NCI-H69 (cell line): ENCODE results near the gene ACD.
A peak's percentile ranks its signal among the peaks of the same experiment; 100 is the strongest.
"Not testable (repeated sequence)": the region's sequence is repeated elsewhere in the genome, so short reads cannot be mapped to it uniquely, and the experiment has no call there.

Source experiments
- DNase-seq: peaks from one replicate; lab custom pipeline; 2025; lab: John Stamatoyannopoulos, UW

Gene ACD

DNA sequence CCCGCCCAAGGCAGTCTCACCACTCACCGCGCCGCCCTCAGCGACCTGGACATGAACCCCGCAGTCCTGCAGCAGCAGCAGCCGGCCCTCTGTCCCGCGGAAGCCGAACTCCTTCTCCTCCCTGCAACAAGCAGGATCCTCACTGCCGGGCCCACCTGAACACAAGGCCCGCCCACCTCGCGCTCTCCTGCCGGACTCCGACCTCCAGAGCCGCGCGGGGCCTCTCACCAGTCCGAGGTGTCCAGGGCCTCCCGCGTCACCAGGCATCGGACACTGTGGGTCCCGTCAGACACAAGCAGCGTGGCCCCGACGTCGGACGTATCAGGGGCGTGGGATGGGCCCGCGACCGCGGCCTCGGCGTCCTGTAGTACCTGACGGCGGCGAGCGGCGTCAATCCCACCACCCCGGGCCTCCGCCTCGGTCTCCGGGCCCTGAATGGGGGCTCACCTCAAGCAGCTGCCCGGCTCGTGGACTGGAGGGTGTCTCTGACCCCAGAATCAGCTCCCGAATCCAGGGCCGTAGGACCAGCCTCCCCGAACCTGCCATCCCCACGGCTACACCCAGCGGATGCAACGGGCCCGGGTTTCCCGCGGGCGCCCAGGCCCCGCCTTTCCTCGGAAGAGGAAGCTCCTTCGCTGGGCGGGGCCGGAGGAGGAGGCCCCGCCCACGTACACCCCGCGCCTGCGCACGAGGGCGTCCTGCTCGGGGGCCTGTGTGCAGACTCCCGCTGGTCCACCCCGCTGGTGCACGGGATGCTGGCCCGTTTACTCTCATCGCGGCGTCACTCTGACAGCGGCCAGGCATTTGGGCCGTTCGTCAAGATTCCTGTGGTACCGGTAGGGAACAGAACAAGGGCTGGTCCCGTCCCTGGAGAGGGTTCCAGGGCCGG, at the start of gene ACD:
Gene ACD, minus strand, starts transcription at position 586 of the 889 bp plus-strand sequence. Its CDS starts 40 bp downstream, at position 546.
- DNase-seq = peak; percentile 90

DNA sequence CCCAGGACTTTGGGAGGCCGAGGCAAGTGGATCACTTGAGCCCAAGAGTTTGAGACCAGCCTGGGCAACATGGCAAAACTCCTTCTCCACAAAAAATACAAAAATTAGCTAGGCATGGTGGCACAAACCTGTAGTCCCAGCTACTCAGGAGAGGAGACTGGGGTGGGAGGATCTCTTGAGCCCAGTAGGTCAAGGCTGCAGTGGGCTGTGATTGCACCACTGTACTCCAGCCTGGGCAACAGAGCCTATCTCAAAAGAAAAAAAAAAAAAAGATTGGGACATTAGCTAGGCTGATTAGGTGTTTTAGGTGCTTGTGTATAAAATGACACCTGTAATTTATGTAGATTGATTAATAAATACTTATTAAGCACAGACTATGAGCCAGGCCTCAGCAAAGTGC, 49.0 kb upstream of the ACD start:
- DNase-seq = no peak

DNA sequence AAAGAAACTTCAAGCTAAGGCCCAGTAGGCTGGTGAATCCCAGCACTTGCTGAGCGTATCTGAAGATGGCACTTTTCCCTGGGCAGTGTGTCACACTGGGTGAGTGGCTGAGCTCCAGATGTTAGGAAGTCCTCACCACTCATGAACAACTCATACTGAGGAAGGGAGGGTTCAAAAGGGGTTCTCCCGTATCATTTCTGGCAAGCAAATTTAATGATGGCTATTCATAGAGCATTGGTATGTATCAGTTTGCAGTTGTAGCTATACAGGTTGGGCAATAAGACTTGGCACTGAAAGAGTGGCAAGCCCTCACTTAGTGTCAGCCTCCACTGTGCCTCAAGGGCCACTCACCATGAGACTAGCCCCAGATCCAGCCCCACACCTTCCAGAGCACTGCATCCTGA, 48.3 kb upstream of the ACD start:
- DNase-seq = no peak

DNA sequence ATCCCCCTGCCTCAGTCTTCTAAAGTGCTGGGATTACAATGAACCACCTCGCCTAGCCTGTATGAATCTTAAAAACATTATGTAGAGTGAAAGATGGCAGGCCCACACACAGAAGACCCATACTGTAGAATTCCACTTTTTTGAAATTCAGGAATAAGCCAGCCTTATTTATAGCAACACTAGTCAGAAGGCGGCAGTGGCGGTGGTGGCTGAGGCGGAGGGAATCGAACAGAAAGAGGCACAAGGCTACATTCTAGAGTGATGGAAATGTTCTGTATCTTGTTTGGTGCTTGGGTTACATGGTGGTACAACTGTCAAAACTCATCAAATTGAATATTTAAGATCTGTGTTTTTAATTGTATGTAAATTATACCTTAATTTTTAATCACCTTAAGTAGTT, 47.7 kb upstream of the ACD start:
- DNase-seq = no peak

DNA sequence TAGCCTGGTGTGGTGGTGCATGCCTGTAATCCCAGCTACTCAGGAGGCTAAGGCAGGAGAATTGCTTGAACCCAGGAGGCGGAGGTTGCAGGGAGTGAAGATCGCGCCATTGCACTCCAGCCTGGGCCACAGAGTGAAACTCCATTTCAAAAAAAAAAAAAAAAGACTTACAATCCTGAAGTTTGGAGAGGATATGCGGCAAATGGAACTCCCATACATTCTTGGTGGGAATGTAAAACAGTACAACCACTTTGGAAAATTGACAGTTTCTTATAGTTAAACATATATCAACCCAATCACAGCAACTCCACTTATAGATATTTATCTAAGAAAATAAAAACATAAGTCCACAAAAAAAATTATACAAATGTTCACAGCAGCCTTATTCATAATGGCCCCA, 47.1 kb upstream of the ACD start:
- DNase-seq = no peak

DNA sequence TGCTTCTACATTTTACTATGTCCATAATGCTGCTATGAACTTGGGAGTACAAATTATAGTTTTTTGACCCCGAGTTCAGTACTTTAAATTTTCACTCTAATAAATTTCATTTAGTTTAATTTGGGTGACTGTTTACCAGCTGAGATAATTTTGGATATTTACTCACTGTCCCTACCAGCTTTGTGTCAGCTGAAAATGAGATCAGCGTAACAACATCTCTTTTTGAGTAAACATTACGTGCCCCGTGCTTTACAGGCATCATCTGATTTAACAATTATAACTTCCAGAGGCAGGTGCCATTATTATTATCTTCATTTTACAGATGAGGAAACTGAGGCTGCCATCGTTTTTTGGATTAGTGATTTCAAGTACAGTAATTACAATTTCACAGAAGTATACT, 44.0 kb upstream of the ACD start:
- no peak for DNase-seq

DNA sequence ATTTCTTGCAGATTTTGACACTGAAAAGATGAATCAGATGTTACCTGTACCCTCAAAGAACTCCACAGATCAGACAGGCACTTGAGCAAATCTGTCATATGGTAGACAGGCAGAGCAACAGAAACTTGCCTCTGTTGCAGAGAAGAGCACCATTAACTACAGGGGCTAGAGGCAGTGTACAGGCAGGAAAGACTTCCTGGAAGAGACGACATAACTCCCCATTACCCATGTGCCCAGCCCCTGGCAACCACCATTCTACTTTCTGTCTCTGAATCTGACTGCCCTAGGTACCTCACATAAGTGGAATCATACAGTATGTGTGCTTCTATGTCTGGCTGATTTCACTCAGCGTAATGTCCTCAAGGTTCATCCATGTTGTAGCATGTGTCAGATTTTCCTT, 43.6 kb upstream of the ACD start:
- no peak for DNase-seq

DNA sequence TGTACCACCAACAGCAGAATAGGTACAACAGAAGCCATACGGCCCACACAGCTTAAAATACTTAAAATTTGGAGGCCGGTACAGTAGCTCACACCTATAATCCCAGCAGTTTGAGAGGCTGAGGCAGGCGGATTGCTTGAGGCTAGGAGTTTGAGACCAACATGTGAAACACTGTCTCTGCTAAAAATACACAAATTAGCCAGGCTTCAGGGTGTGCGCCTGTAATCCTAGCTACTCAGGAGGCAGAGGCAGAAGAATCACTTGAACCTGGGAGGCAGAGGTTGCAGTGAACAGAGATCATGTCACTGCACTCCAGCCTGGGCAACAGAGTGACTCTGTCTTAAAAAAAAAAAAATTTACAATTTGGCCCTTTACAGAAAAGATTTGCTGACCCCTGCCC, 42.1 kb upstream of the ACD start:
- DNase-seq = peak; percentile 9

DNA sequence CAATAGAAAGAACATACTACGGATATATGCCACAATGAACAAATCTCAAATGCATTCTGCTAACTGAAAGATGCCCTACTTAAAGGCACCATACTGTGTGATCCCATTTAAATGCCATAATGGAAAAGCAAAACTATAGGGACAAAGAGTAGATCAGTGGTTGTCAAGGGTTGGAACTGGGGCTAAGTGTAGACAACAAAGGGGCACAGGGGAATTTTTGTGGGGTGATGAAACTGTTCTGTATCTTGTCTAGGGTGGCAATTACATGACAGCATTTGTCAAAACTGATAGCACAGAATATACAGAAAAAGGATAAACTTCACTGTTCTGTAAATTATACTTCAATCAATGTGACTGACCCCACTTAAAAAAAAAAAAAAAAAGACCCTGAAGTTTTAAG, 41.4 kb upstream of the ACD start:
- DNase-seq = no peak

DNA sequence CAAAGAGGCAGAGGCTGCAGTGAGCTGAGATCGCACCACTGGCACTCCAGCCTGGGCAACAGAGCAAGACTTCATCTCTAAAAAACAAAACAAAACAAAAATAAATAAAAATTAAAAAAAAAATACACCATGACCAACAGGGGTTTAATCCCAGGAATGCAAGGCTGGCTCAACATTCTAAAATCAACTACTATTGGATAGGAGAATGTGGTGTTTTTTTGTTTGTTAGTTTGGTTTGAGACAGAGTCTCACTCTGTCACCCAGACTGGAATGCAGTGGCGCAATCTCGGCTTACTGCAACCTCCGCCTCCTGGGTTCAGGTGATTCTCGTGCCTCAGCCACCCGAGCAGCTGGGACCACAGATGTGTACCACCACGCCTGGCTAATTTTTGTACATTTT, 39.2 kb upstream of the ACD start:
- no peak for DNase-seq

DNA sequence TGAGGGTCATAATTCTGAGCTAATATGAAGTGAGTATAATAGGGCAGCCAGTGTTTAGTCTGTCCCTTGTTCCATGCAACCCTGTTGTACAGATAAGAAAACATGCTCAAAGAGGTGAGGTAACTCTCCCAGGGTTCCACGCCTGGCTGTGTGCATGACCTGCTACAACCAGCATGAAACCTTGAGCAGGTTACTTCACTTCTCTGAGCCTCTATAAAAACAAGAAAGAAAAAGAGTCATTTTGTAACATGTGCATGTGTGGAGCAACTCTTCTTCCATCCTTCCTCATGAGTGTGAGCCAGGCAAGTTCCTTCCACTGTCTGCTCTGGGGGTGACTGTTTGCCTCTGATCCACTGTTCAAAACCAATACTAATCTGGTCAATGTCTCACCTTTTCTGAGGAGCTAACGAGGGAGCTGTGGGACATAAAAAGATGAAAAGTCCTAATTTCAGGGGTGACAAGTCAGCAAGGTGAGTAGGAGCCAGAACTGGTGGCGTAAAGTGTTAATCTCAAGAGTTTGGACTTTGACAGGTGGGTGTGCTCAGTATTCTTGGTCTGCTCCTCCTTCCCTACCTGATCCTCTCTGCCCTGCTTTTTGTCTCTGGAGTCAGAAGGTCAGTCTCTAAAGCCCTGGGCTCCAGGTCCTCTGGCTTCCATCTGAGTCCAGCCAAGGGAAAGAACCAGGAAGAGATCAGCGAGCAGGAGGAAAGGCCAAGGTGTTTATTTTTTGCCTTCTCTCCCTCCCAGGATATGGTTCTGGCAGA, 37.5 kb upstream of the ACD start:
- no peak for DNase-seq

DNA sequence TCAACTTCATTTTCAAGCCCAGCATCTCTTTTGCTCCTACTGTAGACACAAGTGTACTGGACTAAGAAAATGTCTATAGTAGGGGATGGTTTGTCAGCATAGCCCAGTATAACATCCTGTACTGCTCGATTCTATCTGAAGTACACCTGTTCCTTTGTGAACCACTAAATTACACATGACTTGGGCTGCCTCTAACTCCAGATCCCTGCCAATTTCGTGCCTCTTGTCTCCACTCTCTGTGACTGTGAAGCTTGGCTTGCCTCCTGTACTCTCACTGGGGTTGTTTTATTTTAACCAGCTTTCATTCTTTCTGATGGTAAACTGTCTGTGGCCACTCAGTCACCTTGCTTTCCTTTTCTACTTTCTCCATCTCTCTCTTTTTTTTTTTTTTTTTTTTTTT, 34.6 kb upstream of the ACD start:
- DNase-seq = no peak

DNA sequence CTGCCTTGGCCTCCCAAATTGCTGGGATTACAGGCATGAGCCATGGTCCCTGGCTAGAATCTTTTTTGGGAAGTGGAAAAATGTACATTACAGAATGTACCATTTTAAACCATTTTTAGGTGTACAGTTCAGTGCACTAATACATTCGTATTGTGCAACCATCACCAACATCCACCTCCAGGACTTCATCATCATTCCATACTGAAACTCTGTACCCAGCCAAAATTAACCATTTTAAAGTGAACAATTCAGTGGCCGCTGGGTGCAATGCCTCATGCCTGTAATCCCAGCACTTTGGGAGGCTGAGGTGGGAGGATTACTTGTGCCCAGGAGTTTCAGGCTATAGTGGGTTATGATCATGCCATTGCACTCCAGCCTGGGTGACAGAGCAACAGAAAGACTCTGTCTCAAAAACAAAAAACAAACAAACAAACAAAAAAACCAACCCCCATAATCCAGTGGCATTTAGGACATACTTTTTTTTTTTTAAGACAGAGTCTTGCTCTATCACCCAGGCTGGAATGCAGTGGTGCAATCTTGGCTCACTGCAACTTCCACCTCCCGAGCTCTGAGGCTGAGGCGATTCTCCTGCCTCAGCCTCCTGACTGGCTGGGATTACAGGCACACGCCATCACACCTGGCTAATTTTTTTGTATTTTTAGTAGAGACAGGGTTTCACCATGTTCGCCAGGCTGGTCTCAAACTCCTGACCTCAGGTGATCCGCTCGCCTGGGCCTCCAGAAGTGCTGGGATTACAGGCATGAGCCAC, 33.6 kb upstream of the ACD start:
- not testable (repeated sequence) for DNase-seq

DNA sequence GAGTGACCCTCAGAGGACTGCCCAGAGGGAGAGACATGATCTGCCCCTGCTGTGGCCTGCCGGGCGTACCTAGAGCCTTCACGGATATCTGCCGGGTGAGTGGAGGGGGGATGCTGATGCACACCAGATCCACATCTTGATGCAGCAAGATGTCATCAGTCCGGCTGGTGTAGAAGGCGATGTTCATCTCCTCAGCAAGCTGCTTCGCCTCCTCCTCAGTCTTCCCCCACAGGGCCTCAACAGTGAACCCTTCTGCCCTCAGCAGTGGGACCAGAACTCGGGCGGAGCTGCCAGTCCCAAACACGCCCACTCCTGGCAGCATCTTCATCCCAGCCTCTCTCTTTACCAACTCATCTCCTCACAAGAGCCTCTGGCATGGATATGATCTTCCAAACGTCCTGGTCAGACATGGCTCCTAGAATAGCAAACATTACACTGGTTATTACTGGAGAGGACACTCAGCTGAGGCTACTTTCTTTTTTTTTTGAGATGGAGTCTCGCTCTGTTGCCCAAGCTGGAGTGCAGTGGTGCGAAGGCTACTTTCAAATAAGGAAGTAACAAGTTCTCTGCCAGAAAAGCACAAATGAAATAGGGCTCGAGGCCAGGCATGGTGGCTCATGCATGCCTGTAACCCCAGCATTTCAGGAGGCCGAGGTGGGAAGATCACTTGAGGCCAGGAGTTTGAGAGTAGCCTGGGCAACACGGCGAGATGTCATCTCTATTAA, 25.5 kb upstream of the ACD start:
- DNase-seq = no peak

DNA sequence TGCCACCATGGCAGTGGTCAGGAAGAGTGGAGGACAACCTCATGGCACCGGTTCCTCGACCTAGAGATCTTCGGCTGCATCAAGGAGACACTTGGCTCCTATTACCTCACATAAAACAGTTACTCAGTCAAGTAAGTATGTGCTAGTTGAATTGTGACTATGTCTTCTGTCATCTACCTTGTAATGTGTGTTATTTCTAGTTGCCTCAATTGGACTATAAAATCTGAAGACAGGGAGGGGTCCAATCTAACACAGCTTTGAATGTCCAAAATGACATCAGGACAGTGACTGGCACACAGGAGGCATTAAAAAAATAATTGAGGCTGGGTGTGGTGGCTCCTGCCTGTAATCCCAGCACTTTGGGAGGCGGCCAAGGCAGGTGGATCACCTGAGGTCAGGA, 23.7 kb upstream of the ACD start:
- DNase-seq = no peak

DNA sequence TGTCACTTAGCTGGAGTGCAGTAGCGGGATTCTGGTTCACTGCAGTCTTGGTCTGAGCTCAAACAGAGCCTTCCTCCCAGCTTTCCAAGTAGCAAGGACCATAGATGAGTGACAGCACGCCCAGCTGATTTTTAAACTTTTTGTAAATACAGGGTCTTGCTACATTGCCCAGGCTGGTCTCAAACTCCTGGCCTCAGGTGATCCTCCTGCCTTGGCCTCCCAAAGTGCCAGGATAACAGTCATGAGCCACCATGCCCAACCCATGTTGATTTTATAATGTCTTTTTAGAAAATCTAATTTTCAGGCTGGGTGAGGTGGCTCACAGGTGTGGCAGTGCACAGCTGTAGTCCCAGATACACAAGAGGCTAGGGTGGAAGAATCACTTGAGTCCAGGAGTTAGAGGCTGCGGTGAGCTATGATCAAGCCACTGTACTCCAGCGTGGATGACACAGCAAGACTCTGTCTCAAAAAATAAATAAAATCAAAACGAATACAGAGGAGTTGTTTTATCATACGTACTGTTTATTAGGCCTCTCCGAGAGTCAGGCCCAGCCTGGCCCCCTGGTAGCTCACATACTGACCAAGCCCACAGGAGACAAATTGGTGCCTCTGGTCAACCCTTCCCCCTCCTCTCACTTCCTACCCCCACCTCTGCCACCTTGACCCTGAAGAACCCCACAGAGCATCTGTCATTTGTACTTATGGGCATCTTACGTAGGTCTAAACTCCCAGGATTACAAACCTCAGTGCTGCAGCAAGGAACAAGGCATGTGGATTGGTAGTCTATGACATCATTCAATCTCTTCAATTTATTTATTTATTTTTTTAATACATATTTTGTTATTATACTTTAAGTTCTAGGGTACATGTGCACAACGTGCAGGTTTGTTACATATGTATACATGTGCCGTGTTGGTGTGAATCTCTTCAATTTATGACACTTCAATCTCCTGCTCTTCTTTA, 20.2 kb upstream of the ACD start:
- DNase-seq = no peak

DNA sequence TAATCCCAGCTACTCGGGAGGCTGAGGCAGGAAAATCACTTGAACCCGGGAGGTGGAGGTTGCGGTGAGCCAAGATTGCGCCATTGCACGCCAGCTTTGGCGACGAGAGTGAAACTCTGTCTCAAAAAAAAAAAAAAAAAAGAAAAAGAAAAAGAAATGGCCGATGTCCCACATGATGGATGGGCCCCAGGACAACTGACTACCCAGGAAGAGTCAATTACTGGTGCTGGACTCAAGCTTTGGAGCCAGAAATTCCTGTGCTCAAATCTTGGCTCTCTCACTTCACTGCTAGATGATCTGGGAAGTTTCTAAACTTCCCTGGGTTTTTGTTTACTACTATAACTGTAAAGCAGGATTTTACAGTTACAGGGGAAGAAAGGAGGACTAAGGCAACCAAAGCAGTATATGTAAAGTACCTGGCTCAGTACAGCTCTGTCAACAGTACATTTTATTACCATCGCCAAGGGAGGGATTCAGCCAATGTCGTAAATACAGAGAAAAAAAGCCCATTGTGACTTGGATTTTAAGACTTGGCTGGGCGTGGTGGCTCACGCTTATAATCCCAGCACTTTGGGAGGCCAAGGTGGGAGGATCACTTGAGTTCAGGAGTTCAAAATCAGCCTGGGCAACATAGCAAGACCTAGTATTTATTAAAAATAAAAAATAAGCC, 18.4 kb upstream of the ACD start:
- no peak for DNase-seq

DNA sequence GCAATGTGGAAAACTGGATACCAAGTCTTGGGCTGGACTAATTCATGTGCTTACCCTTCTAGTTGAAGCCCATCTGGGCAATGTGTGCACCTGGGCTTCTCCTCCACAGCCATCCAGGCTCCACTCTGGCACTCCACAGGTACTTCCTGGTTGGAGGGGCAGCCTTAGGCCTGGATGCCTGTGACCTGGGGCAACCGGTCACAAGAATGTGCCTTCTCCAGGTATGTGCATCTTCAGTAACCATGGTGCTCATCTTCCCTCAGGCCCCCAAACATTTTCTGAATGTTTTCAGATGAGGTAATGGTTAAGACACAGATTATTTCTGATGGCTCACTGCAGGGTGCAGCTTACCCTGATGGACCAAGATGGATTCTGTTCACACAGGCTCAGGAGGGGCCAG, 17.7 kb upstream of the ACD start:
- DNase-seq = no peak

DNA sequence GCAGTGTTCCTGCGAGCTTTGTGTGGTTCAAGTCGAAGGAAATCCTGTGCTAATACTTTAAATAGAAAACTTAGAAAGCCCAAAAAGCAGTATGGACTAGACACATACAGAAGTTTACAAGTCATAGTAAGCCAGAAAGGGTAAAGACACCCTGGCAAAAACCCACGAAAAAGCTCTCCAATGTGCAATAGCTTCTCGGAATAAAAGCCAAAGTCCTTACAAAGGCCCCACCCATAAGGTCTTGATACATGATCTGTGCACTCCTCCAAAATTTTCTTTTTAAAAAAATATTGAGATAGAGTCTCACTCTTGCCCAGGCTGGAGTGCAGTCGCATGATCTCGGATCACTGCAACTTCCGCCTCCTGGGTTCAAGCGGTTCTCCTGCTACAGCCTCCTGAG, 16.9 kb upstream of the ACD start:
- DNase-seq = no peak

DNA sequence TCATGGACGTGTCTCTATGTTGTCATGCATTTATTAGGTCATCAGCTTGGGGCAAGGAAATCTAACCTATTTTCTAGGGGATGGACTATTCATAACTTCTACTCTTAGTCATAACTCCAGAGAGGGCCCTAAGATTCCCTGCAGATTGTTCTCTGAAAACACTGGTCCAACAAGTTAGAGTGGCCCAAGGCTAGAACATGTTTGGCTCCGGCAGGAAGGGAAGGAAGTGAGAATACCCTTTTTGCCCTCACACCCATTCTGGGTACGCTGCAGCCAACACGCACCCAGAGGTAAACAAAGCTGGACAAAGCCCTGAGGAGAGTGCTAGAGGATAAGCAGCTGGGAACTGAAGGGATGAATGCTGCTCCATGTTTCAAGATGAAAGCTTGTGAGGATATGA, 16.5 kb upstream of the ACD start:
- DNase-seq = no peak
